Stimulated activated CD4-positive, alpha-beta T cell treated with anti-CD3 and anti-CD28 coated beads, Interleukin-4, amount 100 ng/mL, for 1 hour (primary cell): ENCODE measurements around the gene TTC28.

Experiments
- DNase-seq: peaks from one replicate; pipeline ENCODE4 v3.0.0-alpha.2; 2020

The TTC28 gene

GRCh38 chr22:27980424-27981148 is 699.1 kb downstream of the TTC28 start:
- DNase-seq, result no peak

- no peak for DNase-seq
Observed at GRCh38 chr22:27978802-27979201, 700.8 kb downstream of the TTC28 start.

GRCh38 chr22:27978317-27978716 is 701.3 kb downstream of the TTC28 start:
- no peak for DNase-seq

GRCh38 chr22:27976586-27976985 is 703.1 kb downstream of the TTC28 start:
- DNase-seq, result no peak

- DNase-seq, result no peak
Observed at GRCh38 chr22:27975381-27976013, 704.1 kb downstream of the TTC28 start.

- no peak for DNase-seq
Observed at GRCh38 chr22:27973846-27974245, 705.8 kb downstream of the TTC28 start.

GRCh38 chr22:27972732-27973698 is 706.6 kb downstream of the TTC28 start:
- DNase-seq, result no peak

GRCh38 chr22:27971926-27972325 is 707.7 kb downstream of the TTC28 start:
- DNase-seq, result no peak

- DNase-seq, result no peak
Observed at GRCh38 chr22:27970596-27971220, 708.9 kb downstream of the TTC28 start.

- no peak for DNase-seq
Observed at GRCh38 chr22:27966168-27967064, 713.2 kb downstream of the TTC28 start.

- no peak for DNase-seq
Observed at GRCh38 chr22:27962268-27963044, 717.2 kb downstream of the TTC28 start.

GRCh38 chr22:27961680-27962079 is 718.0 kb downstream of the TTC28 start:
- DNase-seq, result no peak

- DNase-seq, result no peak
Observed at GRCh38 chr22:27961182-27961581, 718.5 kb downstream of the TTC28 start.

- DNase-seq, result no peak
Observed at GRCh38 chr22:27959335-27960090, 720.1 kb downstream of the TTC28 start.

- no peak for DNase-seq
Observed at GRCh38 chr22:27952779-27953178, 726.9 kb downstream of the TTC28 start.

GRCh38 chr22:27952091-27952490 is 727.5 kb downstream of the TTC28 start:
- DNase-seq, result no peak

- DNase-seq, result no peak
Observed at GRCh38 chr22:27949421-27949820, 730.2 kb downstream of the TTC28 start.

- no peak for DNase-seq
Observed at GRCh38 chr22:27948569-27948968, 731.1 kb downstream of the TTC28 start.

GRCh38 chr22:27947448-27947847 is 732.2 kb downstream of the TTC28 start:
- no peak for DNase-seq

GRCh38 chr22:27941143-27941542 is 738.5 kb downstream of the TTC28 start:
- no peak for DNase-seq
